GM12873 (cell line): ENCODE measurements around the gene TTC39B.

Experiments
- TF ChIP-seq, protein P1 (sequence below): IDR thresholded peaks from 2 replicates; pipeline ENCODE4 v1.5.1; 2012; ENCODE audit warnings: low read depth, mild to moderate bottlenecking, moderate library complexity, low read length, control low read depth; ENCODE audit not compliant: insufficient read depth; ENCODE audit errors: missing control alignments

Gene TTC39B

DNA sequence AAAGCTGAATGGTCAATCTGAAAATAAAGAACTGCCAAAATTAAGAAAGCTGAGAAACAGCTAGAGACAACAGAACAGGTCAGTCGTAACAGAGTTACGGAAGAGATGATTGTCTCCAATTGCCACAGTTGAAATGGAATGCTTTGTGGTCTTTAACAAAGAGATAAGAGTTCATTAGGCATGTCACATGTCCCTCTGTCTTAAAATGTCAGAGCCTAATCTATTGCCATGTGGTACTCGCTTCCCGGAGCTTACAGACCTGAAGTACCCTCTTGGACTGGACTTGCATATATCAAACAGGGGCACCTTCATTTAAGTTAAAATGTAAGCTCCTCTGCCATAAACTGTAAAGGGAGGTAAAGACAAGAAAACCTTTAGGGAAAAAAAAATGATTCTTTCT lies 19.7 kb downstream of the TTC39B start:
- TF ChIP-seq, protein P1, sequence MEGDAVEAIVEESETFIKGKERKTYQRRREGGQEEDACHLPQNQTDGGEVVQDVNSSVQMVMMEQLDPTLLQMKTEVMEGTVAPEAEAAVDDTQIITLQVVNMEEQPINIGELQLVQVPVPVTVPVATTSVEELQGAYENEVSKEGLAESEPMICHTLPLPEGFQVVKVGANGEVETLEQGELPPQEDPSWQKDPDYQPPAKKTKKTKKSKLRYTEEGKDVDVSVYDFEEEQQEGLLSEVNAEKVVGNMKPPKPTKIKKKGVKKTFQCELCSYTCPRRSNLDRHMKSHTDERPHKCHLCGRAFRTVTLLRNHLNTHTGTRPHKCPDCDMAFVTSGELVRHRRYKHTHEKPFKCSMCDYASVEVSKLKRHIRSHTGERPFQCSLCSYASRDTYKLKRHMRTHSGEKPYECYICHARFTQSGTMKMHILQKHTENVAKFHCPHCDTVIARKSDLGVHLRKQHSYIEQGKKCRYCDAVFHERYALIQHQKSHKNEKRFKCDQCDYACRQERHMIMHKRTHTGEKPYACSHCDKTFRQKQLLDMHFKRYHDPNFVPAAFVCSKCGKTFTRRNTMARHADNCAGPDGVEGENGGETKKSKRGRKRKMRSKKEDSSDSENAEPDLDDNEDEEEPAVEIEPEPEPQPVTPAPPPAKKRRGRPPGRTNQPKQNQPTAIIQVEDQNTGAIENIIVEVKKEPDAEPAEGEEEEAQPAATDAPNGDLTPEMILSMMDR, result no peak

DNA sequence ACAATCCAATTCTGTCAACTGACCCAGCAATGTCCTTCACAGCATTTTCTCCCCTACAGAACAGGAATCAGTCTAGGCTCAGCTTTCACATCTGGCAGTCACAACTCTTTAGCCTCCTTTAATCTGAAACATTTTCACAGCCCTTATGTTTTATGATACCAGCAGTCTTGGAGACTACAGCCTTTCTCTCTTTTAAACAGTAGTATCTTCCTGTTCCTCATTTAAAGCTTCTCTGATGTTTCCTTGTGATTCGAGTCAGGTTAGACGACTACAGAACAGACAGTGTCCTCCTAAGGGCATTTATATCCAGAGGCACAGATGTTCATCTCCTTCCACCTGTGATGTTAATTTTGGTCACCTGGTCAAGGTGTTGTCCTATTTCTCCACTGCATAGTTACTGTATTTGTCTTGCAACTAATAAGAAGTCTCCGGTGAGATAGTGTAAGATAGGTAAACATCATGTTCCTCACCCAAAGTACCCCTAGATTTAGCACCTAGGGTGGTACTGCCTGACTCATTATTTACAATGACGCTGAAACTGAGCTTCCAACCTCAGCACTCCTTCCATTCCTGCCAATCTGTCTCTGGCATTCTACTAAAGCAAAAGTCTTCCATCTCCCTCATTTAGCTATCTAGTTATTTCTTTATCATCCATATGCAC lies 20.7 kb downstream of the TTC39B start:
- TF ChIP-seq, protein P1, result no peak

DNA sequence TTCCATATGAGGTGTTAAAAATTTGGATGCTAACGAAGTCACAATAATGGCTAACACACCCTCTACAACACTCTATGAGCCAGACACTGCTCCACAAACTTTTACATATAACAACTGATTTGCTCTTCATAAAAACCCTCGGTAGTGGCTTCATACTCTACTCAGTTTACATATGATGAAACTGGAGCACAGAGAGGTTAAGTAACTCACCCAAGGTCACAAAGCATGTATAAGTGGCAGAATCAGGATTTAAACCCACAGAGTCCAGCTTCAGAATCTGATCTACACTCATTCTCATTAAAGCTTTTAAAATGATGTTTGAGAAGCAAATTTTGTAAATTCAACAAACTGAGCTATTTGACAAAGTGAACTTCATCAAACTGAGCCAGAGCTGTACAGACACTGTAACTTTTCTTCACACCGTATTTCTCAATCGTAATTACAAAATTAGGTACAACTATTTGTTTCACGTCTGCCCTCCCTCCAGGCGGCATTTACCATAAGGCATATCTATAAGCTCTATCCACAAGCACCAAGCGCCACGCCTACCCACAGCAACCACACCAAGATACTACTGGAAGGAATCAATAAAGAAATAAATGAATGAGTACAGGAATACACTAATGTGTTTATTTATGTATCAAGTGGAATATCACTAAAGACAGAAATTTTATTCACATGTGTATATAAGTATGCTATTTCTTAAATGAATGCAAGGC lies 24.3 kb downstream of the TTC39B start:
- TF ChIP-seq, protein P1, result no peak

GRCh38 chr9:15280647-15281046 lies 26.4 kb downstream of the TTC39B start:
- TF ChIP-seq, protein P1, result no peak

- TF ChIP-seq, protein P1, result no peak
These were observed 28.2 kb downstream of the TTC39B start for GRCh38 chr9:15278839-15279238.

DNA sequence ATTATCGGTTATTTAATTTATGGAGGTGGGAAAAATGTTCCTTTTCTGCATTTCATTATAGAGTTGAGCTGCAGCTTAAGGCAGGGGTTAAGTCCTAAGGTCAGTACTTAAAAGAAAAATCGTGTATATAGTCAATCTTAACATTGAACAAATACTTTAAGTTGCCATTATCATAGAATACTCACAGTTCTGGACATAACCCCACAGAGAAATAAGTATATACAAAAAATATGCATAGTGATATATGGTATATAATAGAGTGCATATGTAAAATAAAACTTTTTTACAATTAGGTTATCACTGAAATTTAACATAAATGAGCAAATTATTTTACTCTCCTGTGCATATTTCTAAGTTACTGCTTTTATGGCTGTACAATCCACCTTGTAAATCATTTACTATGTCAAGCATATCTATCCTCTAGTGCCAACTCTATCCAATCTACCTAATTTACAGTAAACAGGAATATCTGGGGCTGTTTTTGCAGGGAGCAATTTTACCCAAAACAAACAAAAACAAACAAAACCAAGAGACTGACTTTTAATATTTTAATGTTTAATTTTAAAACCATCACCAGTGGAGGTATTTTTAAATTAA lies 28.8 kb downstream of the TTC39B start:
- TF ChIP-seq, protein P1, result no peak

DNA sequence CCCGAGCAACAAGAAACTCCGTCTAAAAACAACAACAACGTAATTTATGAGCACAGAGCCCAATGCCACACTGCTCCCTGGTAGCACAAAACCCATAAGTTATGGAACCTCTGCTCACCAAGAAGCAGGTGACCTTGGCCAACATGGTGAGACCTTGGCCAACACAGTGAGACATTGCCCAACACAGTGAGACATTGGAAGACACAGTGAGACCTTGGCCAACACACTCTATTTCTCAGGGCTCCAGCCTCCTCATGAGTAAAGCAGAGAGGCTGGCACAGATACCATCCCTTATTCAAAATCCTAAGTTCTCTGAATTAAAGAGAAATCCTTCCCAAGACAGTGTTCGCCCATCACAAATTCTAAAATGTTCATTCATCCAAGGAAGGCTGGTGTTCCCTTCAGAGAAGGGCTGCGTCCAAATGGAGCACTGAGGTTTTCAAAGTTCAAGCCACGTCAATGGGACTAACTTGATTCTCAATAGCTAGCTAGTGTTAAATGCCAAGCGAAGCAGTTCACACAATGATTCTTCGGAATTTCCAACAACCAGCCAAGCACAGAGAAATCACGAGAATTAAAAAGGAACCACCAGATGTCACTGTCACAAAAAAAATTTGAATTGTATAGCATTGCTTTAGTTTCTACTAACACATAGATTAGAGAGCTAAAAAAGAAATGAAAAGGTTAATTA lies 29.5 kb downstream of the TTC39B start:
- TF ChIP-seq, protein P1, result peak; percentile 40
